Urinary bladder (tissue), 4 donors: ENCODE results near the gene CTU1. TPM values are rescaled to one million over a fixed set of nuclear protein-coding genes. Genes with fewer than 3 reads are reported as not detected.

ENCODE experiments used
- DNase-seq: peaks from one replicate; pipeline ENCODE4 v3.0.0-alpha.2; 2015; ENCODE audit errors: extremely low spot score
- H3K27ac ChIP-seq: one replicate; pipeline ENCODE4 v1.5.1; 2013; ENCODE audit warnings: low read depth, mild to moderate bottlenecking, moderate library complexity
- H3K36me3 ChIP-seq: one replicate; pipeline ENCODE4 v1.6.1; 2013; ENCODE audit warnings: mild to moderate bottlenecking, moderate library complexity; ENCODE audit not compliant: insufficient read depth
- H3K4me1 ChIP-seq: one replicate; pipeline ENCODE4 v1.6.1; 2013; ENCODE audit warnings: mild to moderate bottlenecking, moderate library complexity; ENCODE audit not compliant: insufficient read depth
- H3K4me3 ChIP-seq: one replicate; pipeline ENCODE4 v1.5.1; 2013; ENCODE audit warnings: low read depth, low read length
- WGBS: extraction: QIAGEN DNeasy Blood & Tissue Kit; methylation state at CpG from one replicate; pipeline ENCODE4 v1.1.7; 2013; 5-methylcytosine and 5-hydroxymethylcytosine counted together
- polyA plus RNA-seq: library from polyadenylated mRNA; stranded (reverse); fragments of 200-250 nt; gene quantifications from one replicate; pipeline ENCODE4 v1.2.3, GENCODE V29; 2013
- total RNA-seq: library from RNA; depleted of rRNA; stranded (reverse); fragments of >200 nt; gene quantifications from one replicate; pipeline ENCODE4 v1.2.3, GENCODE V29; 2014
- donor health status: healthy with polysubstance abuse.
- donor health status: healthy.

CTU1 gene
- total and polyA plus RNA-seq, 2 donors, result 2.8 to 4.9 TPM

GRCh38 chr19:51078104-51078503, 30.1 kb downstream of the CTU1 start:
- Histone ChIP-seq H3K4me1 (no peaks in the 10 kb centered on the region), H3K4me3 (no peak overlapping the region), H3K27ac (no peak overlapping the region), H3K36me3 (no peaks in the 10 kb centered on the region)
- 71% methylated on average over 6 of the region's 6 CpGs for WGBS
- no peak for DNase-seq

GRCh38 chr19:51076631-51077213, 31.5 kb downstream of the CTU1 start:
- H3K36me3 ChIP-seq, result no peaks in the 10 kb centered on the region
- 78% methylated on average over 14 of the region's 14 CpGs for WGBS
- no peaks in the 10 kb centered on the region for H3K4me1 ChIP-seq
- no peak overlapping the region for H3K4me3 ChIP-seq
- DNase-seq, result no peak
- H3K27ac ChIP-seq, result no peak overlapping the region

GRCh38 chr19:51075998-51076397, 32.2 kb downstream of the CTU1 start:
- Histone ChIP-seq H3K4me1 (no peaks in the 10 kb centered on the region), H3K27ac (no peak overlapping the region), H3K4me3 (no peak overlapping the region), H3K36me3 (no peaks in the 10 kb centered on the region)
- 78% methylated on average over 5 of the region's 5 CpGs for WGBS
- DNase-seq, result no peak

GRCh38 chr19:51071095-51071405, 37.2 kb downstream of the CTU1 start:
- Histone ChIP-seq H3K27ac (no peak overlapping the region), H3K4me3 (no peak overlapping the region), H3K36me3 (no peaks in the 10 kb centered on the region), H3K4me1 (no peaks in the 10 kb centered on the region)
- 64% methylated on average over 4 of the region's 4 CpGs for WGBS
- no peak for DNase-seq

- H3K36me3 ChIP-seq, result no peaks in the 10 kb centered on the region
- WGBS, result 79% methylated on average over 5 of the region's 5 CpGs
- no peaks in the 10 kb centered on the region for H3K4me1 ChIP-seq
- no peak overlapping the region for H3K4me3 ChIP-seq
- no peak for DNase-seq
- H3K27ac ChIP-seq, result no peak overlapping the region
These were observed 37.7 kb downstream of the CTU1 start for GRCh38 chr19:51070334-51071094.

GRCh38 chr19:51066393-51067186, 41.6 kb downstream of the CTU1 start:
- Histone ChIP-seq H3K4me3 (no peak overlapping the region), H3K27ac (no peak overlapping the region), H3K4me1 (no peaks in the 10 kb centered on the region), H3K36me3 (no peaks in the 10 kb centered on the region)
- 67% methylated on average over 7 of the region's 7 CpGs for WGBS
- no peak for DNase-seq

GRCh38 chr19:51065221-51065960, 42.8 kb downstream of the CTU1 start:
- H3K27ac ChIP-seq, result no peak overlapping the region
- 7% methylated on average over 25 of the region's 25 CpGs for WGBS
- no peaks in the 10 kb centered on the region for H3K4me1 ChIP-seq
- no peak overlapping the region for H3K4me3 ChIP-seq
- no peak for DNase-seq
- H3K36me3 ChIP-seq, result no peaks in the 10 kb centered on the region

GRCh38 chr19:51064534-51065220, 43.5 kb downstream of the CTU1 start, which contains the start of gene KLK13:
Gene KLK13, minus strand, starts transcription at chr19:51065092. Its CDS starts 25 bp downstream, at chr19:51065067.
- H3K36me3 ChIP-seq, result no peaks in the 10 kb centered on the region
- DNase-seq, result no peak
- H3K4me1 ChIP-seq, result no peaks in the 10 kb centered on the region
- H3K4me3 ChIP-seq, result no peak within 1 kb of the TSS
- H3K27ac ChIP-seq, result no peak within 1 kb of the TSS
- WGBS, result 13% methylated on average over 38 of the region's 38 CpGs

GRCh38 chr19:51063664-51064063, 44.5 kb downstream of the CTU1 start:
- WGBS, result 91% methylated on average over 7 of the region's 7 CpGs
- H3K36me3 ChIP-seq, result no peaks in the 10 kb centered on the region
- no peak overlapping the region for H3K4me3 ChIP-seq
- DNase-seq, result no peak
- H3K27ac ChIP-seq, result no peak overlapping the region
- H3K4me1 ChIP-seq, result no peaks in the 10 kb centered on the region

- no peak for DNase-seq
- Histone ChIP-seq H3K27ac (no peak overlapping the region), H3K4me1 (no peaks in the 10 kb centered on the region), H3K36me3 (no peaks in the 10 kb centered on the region), H3K4me3 (no peak overlapping the region)
- WGBS, result 0% methylated on average over 1 of the region's 1 CpG
These were observed 47.2 kb downstream of the CTU1 start for GRCh38 chr19:51060973-51061372.

GRCh38 chr19:51060336-51060735, 47.9 kb downstream of the CTU1 start:
- WGBS, result 63% methylated on average over 4 of the region's 4 CpGs
- Histone ChIP-seq H3K4me3 (no peak overlapping the region), H3K36me3 (no peaks in the 10 kb centered on the region), H3K4me1 (no peaks in the 10 kb centered on the region), H3K27ac (no peak overlapping the region)
- no peak for DNase-seq

GRCh38 chr19:51059715-51060114, 48.5 kb downstream of the CTU1 start:
- Histone ChIP-seq H3K36me3 (no peaks in the 10 kb centered on the region), H3K27ac (no peak overlapping the region), H3K4me1 (no peaks in the 10 kb centered on the region), H3K4me3 (no peak overlapping the region)
- DNase-seq, result no peak
- 77% methylated on average over 7 of the region's 7 CpGs for WGBS

- Histone ChIP-seq H3K4me3 (no peak overlapping the region), H3K4me1 (no peaks in the 10 kb centered on the region), H3K36me3 (no peaks in the 10 kb centered on the region), H3K27ac (no peak overlapping the region)
- no peak for DNase-seq
These were observed 52.3 kb downstream of the CTU1 start for GRCh38 chr19:51055866-51056265.
